Adrenal gland (tissue), 19 donors: Measurements from ENCODE around the gene SCNM1. TPM values are rescaled to one million over a fixed set of nuclear protein-coding genes. Genes with fewer than 3 reads are reported as not detected.

Experiments used
- DNase-seq, 7 donors: peaks; one replicate each; pipeline ENCODE4 v3.0.0-alpha.2; 2019 to 2020
- H3K27ac ChIP-seq, 5 donors: fragments of 200-600 bp; sonication (generic) in 4 of 5; 1 replicate in 3 of 5; 2 replicates in 2 of 5; pipeline versions ENCODE4 v1.5.1 to v1.8.0; 2016 to 2020; ENCODE audit warnings: mild to moderate bottlenecking in 1 of 5
- H3K27me3 ChIP-seq: fragments of 200-600 bp; 2 replicates; pipeline ENCODE4 v1.8.0; 2021
- H3K36me3 ChIP-seq, 2 donors: fragments of 200-600 bp; replicated peaks in 1 of 2; 1 replicate in 1 of 2; 2 replicates in 1 of 2; pipeline versions ENCODE4 v1.5.1 to v1.8.0; 2018 to 2022
- H3K4me1 ChIP-seq, 2 donors: fragments of 200-600 bp; replicated peaks in 1 of 2; 1 replicate in 1 of 2; 2 replicates in 1 of 2; pipeline versions ENCODE4 v1.5.1 to v1.8.0; 2018 to 2021
- H3K4me3 ChIP-seq, 4 donors: fragments of 200-600 bp; sonication (generic) in 3 of 4; one replicate each; pipeline ENCODE4 v1.5.1; 2016 to 2018
- H3K9me3 ChIP-seq, 3 donors: fragments of 200-600 bp; sonication (generic) in 1 of 3; replicated peaks in 1 of 3; 1 replicate in 2 of 3; 2 replicates in 1 of 3; pipeline versions ENCODE4 v1.5.1 to v1.8.0; 2016 to 2021
- POLR2A ChIP-seq, 2 donors: fragments of 450-650 bp; IDR thresholded peaks; one replicate each; pipeline ENCODE4 v1.6.1; 2017; ENCODE audit warnings: antibody characterized with exemption in 2 of 2, mild to moderate bottlenecking in 2 of 2, moderate library complexity in 1 of 2
- WGBS, 4 donors: extraction: QIAGEN DNeasy Blood & Tissue Kit in 2 of 4; methylation state at CpG; one replicate each; pipeline versions ENCODE4 v1.1.5 to v1.1.7; 2013 to 2017; 5-methylcytosine and 5-hydroxymethylcytosine counted together
- intact Hi-C, 2 donors: fragments of 100-400 bp; cut with DNase I; formaldehyde crosslinking; loops; one replicate each; pipeline versions ENCODE4 v1.14.1 to v1.15.0; 2022 to 2023
- long read RNA-seq, 10 donors: library from polyadenylated mRNA in 3 of 10; unstranded in 2 of 10; stranded (forward) in 1 of 10; transcript quantifications; one replicate each; pipeline ENCODE4 v2.0.0 and lab custom pipeline, GENCODE V29; 2021 to 2026
- polyA plus RNA-seq, 3 donors: library from polyadenylated mRNA; stranded (reverse); fragments of 200-250 nt in 2 of 3; fragments of 350-450 nt in 1 of 3; fragmentation: Illumina TruSeq in 1 of 3; extraction: RNeasy Lipid Tissue Mini Kit (QIAGEN cat#74804) in 1 of 3; gene quantifications; one replicate each; pipeline ENCODE4 v1.2.3, GENCODE V29; 2013 to 2014
- total RNA-seq, 9 donors: library from RNA; depleted of rRNA in 4 of 9; stranded (reverse); fragments of >200 nt in 4 of 9; fragments of 120-200 nt in 1 of 9; fragmentation: NEBNext Ultra II Directional in 1 of 9; extraction: Animal tissue kit (Norgen Biotek cat#: 25700) in 1 of 9; gene quantifications; one replicate each; pipeline versions ENCODE4 v1.1.0 to v1.2.4, GENCODE V29; 2013 to 2023
- TF ChIP-seq, protein P1 (sequence below), 6 experiments: fragments of 450-650 bp in 4 of 6; fragments of 200-600 bp in 2 of 6; sonication (generic) in 1 of 6; IDR thresholded peaks; 1 replicate in 5 of 6; 2 replicates in 1 of 6; pipeline versions ENCODE4 v1.5.1 to v1.8.0; 2016 to 2021; ENCODE audit warnings: antibody characterized with exemption in 6 of 6, mild to moderate bottlenecking in 2 of 6, moderate library complexity in 1 of 6
- donor health status: healthy with polysubstance abuse.
- donor health status: Bipolar disorder and iron deficiency.
- donor health status: DM: yes; HTN: yes; CAD: no.
- donor health status: DM: no; HTN: no; CAD: no.
- donor health status: DM: no; HTN: no; CAD: no.
- donor health status: DM: yes; HTN: yes; CAD: no.

Gene SCNM1, protein sequence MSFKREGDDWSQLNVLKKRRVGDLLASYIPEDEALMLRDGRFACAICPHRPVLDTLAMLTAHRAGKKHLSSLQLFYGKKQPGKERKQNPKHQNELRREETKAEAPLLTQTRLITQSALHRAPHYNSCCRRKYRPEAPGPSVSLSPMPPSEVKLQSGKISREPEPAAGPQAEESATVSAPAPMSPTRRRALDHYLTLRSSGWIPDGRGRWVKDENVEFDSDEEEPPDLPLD
- total RNA-seq (10 to 100 TPM; 16.4 to 51.7 (median 33.0) TPM), polyA plus RNA-seq (10 to 100 TPM; 47.2 to 89.0 (median 83.2) TPM)
- long read RNA-seq, donor 1, transcript SCNM1-202 (7 exons, 2,016 nt): major isoform, 5 of 12 reads
- long read RNA-seq, donor 1, partial matches to known transcripts: 0 of 12 reads
- long read RNA-seq, donor 1, other reads (novel, unspliced or antisense): 0 of 12 reads
- long read RNA-seq, donor 2, partial matches to known transcripts: 0 of 7 reads
- long read RNA-seq, donor 2, other reads (novel, unspliced or antisense): 0 of 7 reads
- long read RNA-seq, donor 3, transcript SCNM1-202 (7 exons, 2,016 nt): major isoform, 5 of 8 reads
- long read RNA-seq, donor 3, partial matches to known transcripts: 0 of 8 reads
- long read RNA-seq, donor 3, other reads (novel, unspliced or antisense): 0 of 8 reads
- long read RNA-seq, donor 4, transcript SCNM1-202 (7 exons, 2,016 nt): major isoform, 10 of 29 reads
- long read RNA-seq, donor 4, partial matches to known transcripts: 0 of 29 reads
- long read RNA-seq, donor 4, other reads (novel, unspliced or antisense): 17 of 29 reads
- long read RNA-seq, donor 5, transcript SCNM1-201 (7 exons, 869 nt): minor isoform, 5 of 26 reads
- long read RNA-seq, donor 5, transcript SCNM1-202 (7 exons, 2,016 nt): major isoform, 12 of 26 reads
- long read RNA-seq, donor 5, partial matches to known transcripts: 0 of 26 reads
- long read RNA-seq, donor 5, other reads (novel, unspliced or antisense): 8 of 26 reads
- long read RNA-seq, donor 6, transcript SCNM1-202 (7 exons, 2,016 nt): major isoform, 10 of 28 reads
- long read RNA-seq, donor 6, partial matches to known transcripts: 0 of 28 reads
- long read RNA-seq, donor 6, other reads (novel, unspliced or antisense): 17 of 28 reads
- long read RNA-seq, donor 7, transcript SCNM1-202 (7 exons, 2,016 nt): major isoform, 6 of 12 reads
- long read RNA-seq, donor 7, partial matches to known transcripts: 0 of 12 reads
- long read RNA-seq, donor 7, other reads (novel, unspliced or antisense): 0 of 12 reads
- long read RNA-seq, donor 8, transcript SCNM1-202 (7 exons, 2,016 nt): major isoform, 10 of 17 reads
- long read RNA-seq, donor 8, partial matches to known transcripts: 0 of 17 reads
- long read RNA-seq, donor 8, other reads (novel, unspliced or antisense): 0 of 17 reads
- long read RNA-seq, donor 9, transcript SCNM1-202 (7 exons, 2,016 nt): major isoform, 5 of 10 reads
- long read RNA-seq, donor 9, partial matches to known transcripts: 0 of 10 reads
- long read RNA-seq, donor 9, other reads (novel, unspliced or antisense): 0 of 10 reads
- long read RNA-seq, donor 10, partial matches to known transcripts: 0 of 6 reads
- long read RNA-seq, donor 10, other reads (novel, unspliced or antisense): 0 of 6 reads

GRCh38 chr1:151165738-151166504, at the start of gene SCNM1, which contains the start of gene LYSMD1:
SCNM1 (plus strand) TSS chr1:151166144; CDS start chr1:151166153, 9 bp downstream.
LYSMD1 (minus strand) TSS chr1:151165902; CDS start chr1:151165258, 644 bp downstream.
- H3K4me3 ChIP-seq: peak within 1 kb of the TSS; percentile 43 to 75 (median 69)
- DNase-seq: peak; percentile 97 to 99 (median 98)
- no peaks in the 10 kb centered on the region for H3K9me3 ChIP-seq
- intact Hi-C loops: no loop called here
- TF ChIP-seq POLR2A (IDR thresholded peaks at IDR 0.05): peak in 1 of 2 donors; percentile 43
- TF ChIP-seq, protein P1, sequence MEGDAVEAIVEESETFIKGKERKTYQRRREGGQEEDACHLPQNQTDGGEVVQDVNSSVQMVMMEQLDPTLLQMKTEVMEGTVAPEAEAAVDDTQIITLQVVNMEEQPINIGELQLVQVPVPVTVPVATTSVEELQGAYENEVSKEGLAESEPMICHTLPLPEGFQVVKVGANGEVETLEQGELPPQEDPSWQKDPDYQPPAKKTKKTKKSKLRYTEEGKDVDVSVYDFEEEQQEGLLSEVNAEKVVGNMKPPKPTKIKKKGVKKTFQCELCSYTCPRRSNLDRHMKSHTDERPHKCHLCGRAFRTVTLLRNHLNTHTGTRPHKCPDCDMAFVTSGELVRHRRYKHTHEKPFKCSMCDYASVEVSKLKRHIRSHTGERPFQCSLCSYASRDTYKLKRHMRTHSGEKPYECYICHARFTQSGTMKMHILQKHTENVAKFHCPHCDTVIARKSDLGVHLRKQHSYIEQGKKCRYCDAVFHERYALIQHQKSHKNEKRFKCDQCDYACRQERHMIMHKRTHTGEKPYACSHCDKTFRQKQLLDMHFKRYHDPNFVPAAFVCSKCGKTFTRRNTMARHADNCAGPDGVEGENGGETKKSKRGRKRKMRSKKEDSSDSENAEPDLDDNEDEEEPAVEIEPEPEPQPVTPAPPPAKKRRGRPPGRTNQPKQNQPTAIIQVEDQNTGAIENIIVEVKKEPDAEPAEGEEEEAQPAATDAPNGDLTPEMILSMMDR (IDR thresholded peaks at IDR 0.05): peak in 5 of 6 experiments; percentile 14 to 45 (median 36)
- peaks cover 0 to 46% of the 10 kb centered on the region in 2 donors for H3K36me3 ChIP-seq
- 0 to 1% (median 0%) methylated on average over 32 to 38 of the region's 38 CpGs for WGBS, 4 donors
- H3K4me1 ChIP-seq: peaks cover 14 to 22% of the 10 kb centered on the region in 2 donors
- no peaks in the 10 kb centered on the region for H3K27me3 ChIP-seq
- peak within 1 kb of the TSS; percentile 58 to 89 (median 65) for H3K27ac ChIP-seq

- DNase-seq: no peak
- peaks cover 0 to 4% of the 10 kb centered on the region in 2 donors for H3K36me3 ChIP-seq
- intact Hi-C loops: no loop called here
- no peak for TF ChIP-seq POLR2A (IDR thresholded peaks at IDR 0.05)
- TF ChIP-seq, protein P1 (IDR thresholded peaks at IDR 0.05): no peak
- no peak overlapping the region for H3K4me3 ChIP-seq
- no peaks in the 10 kb centered on the region for H3K9me3 ChIP-seq
- WGBS, 4 donors: 77 to 82% (median 81%) methylated on average over 5 of the region's 5 CpGs
- no peaks in the 10 kb centered on the region for H3K4me1 ChIP-seq
- H3K27ac ChIP-seq: no peak overlapping the region
- H3K27me3 ChIP-seq: no peaks in the 10 kb centered on the region
These were observed 41.1 kb upstream of the SCNM1 start for GRCh38 chr1:151124763-151125403.

- 78 to 90% (median 88%) methylated on average over 6 of the region's 6 CpGs for WGBS, 4 donors
- Histone ChIP-seq H3K36me3 (no peaks in the 10 kb centered on the region), H3K9me3 (no peaks in the 10 kb centered on the region), H3K4me3 (no peak overlapping the region), H3K27ac (no peak overlapping the region), H3K4me1 (peaks cover 7 to 11% of the 10 kb centered on the region in 2 donors), H3K27me3 (no peaks in the 10 kb centered on the region)
- DNase-seq: no peak
- intact Hi-C loops: no loop called here
- TF ChIP-seq, protein P1 (IDR thresholded peaks at IDR 0.05): no peak
- no peak for TF ChIP-seq POLR2A (IDR thresholded peaks at IDR 0.05)
These were observed 37.1 kb upstream of the SCNM1 start for GRCh38 chr1:151128800-151129199.
